Amniotic stem cell (primary cell): ENCODE data around the gene RCHY1.
"Not testable (repeated sequence)": the region's sequence is repeated elsewhere in the genome, so short reads cannot be mapped to it uniquely, and the experiment has no call there.

Experiments used
- DNase-seq: peaks from one replicate; lab custom pipeline; 2025; lab: John Stamatoyannopoulos, UW

RCHY1 gene

DNA sequence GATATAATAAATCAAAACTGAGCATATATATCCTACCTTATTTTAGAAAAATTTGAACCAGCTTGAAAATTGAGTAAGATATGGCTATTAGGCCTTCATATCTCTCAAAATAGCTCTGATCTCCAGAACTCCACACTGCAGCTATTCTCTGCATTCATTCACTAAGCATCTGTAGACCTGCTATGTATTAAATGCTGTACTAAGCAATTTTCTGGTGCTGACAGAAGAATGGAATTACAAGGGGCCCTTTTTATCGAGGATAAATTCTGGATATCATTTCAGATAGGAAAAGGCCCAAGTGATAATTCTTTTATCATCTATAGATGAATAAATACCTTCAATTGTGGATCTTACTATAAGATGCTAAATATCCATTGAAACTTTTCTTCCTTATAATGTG is 1.9 kb upstream of the RCHY1 start:
- no peak for DNase-seq

- DNase-seq: no peak
Observed at GRCh38 chr4:75514949-75515612, 878 bp upstream of the RCHY1 start.

GRCh38 chr4:75513526-75514130 is 575 bp downstream of the RCHY1 start:
- no peak for DNase-seq

DNA sequence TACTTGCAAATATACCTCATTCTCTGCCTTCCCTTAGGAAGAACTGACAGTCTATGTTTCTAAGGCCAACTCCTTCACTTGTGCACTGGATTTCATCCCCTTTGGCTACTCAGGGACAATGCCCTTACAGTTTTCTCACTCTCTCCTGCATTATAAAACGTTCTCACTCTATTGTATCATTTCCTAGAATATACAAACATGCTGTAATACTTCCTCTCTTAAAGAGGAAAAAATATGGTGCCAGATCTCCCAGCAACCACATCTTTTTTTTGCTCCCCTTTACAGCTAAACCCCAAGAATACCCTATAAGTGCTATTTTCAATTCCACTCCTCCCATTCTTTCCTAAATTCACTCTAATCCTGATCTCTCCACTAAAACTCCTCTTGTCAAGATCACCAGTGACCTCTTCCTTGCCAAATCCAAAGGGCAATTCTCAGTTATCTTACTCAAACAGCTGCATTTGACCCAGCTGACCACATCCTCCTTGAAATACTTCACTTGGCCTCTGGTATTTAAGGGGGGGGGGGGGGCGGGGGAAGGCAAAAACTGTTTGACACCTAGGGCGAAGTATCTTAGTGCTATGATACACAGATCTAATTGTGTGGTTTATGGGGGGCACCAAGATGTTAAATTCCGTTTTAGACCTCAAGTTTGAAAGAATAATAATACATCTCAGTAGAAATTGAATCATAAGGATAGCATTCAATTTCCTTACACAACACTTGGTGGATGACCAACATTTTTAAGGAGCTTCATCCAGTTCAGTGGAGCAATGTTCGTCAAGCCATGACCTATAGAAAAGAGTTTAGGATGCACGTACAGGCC is 1.6 kb downstream of the RCHY1 start:
- no peak for DNase-seq

DNA sequence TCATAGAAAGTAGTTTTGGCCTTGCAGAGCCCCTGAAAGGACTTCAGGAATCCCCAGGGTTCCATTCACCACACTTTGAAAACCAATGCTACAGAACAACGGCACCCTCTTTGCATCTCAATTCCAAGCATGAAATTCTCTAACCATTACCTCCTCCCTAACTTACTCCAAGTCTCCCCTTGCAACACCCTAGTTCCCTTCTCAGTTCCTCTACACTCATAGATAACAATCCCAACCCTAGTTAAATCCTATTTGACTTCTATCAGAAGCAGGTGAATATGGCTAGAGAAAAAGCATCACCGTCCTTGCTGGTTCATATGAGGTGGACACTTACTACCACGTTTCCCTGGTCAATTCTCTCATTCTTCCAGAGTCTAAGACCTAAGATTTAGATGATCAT is 2.4 kb downstream of the RCHY1 start:
- DNase-seq: no peak

GRCh38 chr4:75509592-75509991 is 4.6 kb downstream of the RCHY1 start:
- not testable (repeated sequence) for DNase-seq

DNA sequence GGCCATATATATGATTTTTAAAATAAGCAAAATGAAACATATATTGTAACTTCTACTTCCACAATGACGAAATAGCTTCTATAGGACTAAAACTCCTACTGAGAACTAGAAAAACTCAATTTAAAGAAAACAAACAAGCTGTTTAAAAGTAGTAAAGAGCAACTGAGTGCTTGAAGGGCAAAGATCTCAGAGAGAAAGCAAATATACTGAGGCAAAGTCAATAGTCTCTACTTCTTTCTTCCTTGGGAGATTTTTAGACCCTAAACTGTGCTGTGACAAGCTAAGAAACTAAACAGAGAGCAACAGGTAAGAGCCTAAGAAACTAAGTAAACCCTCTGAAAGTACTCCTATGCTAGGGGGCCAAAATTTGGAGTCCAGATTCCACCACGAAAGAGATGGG is 8.6 kb downstream of the RCHY1 start:
- DNase-seq: no peak

- no peak for DNase-seq
Observed at GRCh38 chr4:75502671-75503070, 11.5 kb downstream of the RCHY1 start.

DNA sequence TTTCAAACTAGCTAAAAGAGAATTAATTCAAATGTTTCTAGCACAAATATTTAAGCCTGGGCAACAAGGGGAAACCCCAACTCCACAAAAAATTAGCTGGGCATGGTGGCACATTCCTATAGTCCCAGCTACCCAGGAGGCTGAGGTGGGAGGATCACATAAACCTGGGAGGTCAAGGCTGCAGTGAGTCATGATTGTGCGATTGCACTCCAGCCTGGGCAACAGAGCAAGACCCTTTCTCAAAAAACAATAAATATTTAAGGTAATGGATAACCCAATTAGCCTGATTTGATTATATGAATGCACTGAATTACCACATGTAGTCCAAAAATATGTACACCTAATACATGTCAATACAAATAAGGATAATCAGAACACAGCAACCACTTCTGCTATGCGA is 14.3 kb downstream of the RCHY1 start:
- DNase-seq: no peak

- DNase-seq: no peak
Observed at GRCh38 chr4:75498041-75498440, 16.2 kb downstream of the RCHY1 start.

- DNase-seq: no peak
Observed at GRCh38 chr4:75497133-75497532, 17.1 kb downstream of the RCHY1 start.

DNA sequence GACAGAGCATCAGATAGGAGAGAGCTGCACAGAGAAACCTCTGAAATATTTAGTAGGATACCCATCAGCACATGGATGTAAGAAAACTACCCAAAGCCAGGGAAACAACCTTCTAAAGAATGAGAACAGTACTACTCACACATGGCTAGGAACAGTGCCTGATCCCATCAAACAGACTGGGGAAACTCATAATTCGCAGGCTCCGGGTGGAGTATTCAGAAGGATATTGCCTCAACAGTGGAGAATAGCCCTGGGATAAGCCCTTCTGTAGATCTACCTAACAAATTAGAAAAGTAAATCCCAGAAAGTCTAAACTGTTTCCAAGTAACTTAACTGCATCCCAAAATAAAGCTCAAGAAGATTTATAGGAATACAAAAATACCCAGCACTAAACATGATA is 17.8 kb downstream of the RCHY1 start:
- no peak for DNase-seq

- DNase-seq: no peak
Observed at GRCh38 chr4:75495476-75495875, 18.7 kb downstream of the RCHY1 start.

DNA sequence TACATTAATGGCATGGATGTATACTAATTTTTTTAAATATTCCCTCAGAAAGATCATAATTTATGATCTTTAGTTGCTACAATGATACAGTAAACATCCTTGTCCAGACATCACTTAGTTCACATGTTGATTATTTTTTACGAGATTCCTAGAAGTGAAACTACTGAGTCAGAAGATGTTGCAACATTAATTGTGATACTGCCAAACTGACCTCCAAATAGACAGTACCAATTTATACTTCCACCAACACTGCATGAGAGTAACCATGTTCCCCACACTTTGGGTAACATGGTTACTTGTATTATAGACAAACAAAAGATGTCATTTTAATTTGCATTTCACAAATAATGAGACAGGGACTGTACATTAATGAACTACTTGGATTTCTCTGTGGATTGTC is 19.6 kb downstream of the RCHY1 start:
- no peak for DNase-seq

- DNase-seq: no peak
Observed at GRCh38 chr4:75490155-75490554, 24.0 kb downstream of the RCHY1 start.

GRCh38 chr4:75484190-75484589 is 30.0 kb downstream of the RCHY1 start:
- no peak for DNase-seq

DNA sequence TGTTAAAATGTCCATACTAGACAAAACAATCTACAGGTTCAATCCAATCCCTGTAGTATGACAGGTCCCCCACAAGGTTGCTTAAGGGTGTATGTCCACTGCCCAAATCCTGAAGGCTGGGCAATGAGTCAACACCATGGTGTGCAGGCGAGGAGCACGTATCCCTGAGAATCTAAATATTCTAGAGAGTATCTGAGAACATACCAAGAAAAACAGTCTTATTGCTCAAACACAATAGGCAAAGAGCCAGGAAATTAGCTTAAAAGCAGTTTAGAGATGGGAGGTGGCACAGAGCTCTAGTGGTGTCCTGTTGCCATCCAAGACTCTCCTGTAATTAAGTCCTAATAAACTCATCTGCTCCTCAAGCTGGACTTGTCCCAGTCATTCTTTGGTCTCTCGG is 37.0 kb downstream of the RCHY1 start:
- no peak for DNase-seq

GRCh38 chr4:75470738-75471137 is 43.5 kb downstream of the RCHY1 start:
- DNase-seq: no peak

GRCh38 chr4:75469896-75470295 is 44.3 kb downstream of the RCHY1 start:
- DNase-seq: no peak

DNA sequence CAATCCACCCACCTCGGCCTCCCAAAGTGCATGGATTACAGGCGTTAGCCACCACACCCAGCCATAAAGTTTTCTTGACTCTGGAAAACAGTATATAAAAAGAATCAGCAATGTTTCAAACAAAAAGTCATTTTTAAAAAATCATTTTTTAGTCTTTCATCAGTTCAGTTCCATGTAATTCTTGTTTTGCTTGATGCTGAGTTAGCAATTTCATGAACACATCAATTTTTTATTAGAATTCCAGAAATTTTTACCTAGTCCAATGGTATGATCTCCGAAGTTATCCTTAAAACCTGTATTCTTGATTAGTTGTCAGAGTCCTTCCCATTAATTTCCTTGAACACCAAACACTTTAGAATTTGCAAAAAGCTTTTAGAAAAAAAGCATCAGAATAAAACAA is 56.8 kb downstream of the RCHY1 start:
- DNase-seq: no peak

DNA sequence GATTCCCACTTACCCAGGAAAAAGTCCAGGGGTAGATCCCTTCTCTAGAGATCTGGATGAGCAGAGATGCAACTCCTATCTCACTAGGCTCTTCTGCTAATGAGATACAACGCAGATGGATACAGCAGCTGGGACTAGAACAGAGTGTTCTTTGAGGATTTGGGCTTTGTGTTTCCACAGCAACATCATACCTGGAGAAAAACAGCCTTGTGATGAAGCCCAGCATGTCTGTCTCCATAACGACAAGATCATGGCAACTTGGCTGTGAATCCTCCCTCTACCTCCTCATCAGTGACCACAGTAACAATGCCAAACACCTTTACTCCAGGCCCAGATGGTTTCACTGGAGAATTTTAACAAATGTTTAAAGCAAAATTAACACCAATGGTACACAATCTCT is 80.1 kb downstream of the RCHY1 start:
- DNase-seq: no peak

- DNase-seq: no peak
Observed at GRCh38 chr4:75432683-75433082, 81.5 kb downstream of the RCHY1 start.

DNA sequence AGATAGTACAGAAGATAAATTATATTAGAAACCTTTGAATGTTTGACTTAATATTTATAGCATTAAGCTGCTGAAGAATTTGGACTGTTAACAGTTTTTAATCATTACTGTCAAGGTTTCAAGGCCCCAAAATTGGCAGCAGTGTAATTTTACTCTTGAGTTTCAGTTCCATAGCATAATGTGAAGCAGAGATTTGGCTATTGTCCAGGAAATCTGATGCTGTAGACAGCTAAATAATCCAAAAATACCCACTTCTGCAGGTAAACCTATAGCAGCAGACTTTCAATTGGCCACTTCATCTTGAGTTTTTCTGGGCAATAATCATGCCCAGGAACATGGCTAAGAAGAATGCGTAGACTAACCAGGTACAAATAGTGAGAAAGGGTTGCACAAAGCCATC is 85.0 kb downstream of the RCHY1 start:
- DNase-seq: no peak
